Measurements from ENCODE around the gene RSPH3.
"Not testable (repeated sequence)": the region's sequence is repeated elsewhere in the genome, so short reads cannot be mapped to it uniquely, and the experiment has no call there.

DNA sequence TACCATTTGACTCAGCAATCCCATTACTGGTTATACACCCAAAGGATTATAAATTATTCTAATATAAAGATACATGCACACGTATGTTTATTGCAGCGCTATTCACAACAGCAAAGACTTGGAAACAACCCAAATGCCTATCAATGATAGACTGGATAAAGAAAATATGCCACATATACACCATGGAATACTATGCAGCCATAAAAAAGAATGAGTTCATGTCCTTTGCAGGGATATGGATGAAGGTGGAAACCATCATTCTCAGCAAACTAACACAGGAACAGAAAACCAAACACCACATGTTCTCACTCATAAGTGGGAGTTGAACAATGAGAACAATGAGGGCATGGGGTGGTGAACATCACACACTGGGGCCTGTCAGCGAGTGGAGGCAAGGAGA lies 48.0 kb downstream of the RSPH3 start:
- TF ChIP-seq GLIS3 (CRISPR knock-in tag; IDR thresholded peaks at IDR 0.05); ISL1 (CRISPR knock-in tag; IDR thresholded peaks at IDR 0.05); ZC3H10 (CRISPR knock-in tag; IDR thresholded peaks at IDR 0.05); ZFP3 (CRISPR knock-in tag; IDR thresholded peaks at IDR 0.05); TOX (CRISPR knock-in tag; IDR thresholded peaks at IDR 0.05; ENCODE audit: borderline replicate concordance); ARNTL (CRISPR knock-in tag; IDR thresholded peaks at IDR 0.05; ENCODE audit: borderline replicate concordance, low read depth); CSDC2 (CRISPR knock-in tag; IDR thresholded peaks at IDR 0.05); ZFP30 (CRISPR knock-in tag; IDR thresholded peaks at IDR 0.05); RARB (CRISPR knock-in tag; IDR thresholded peaks at IDR 0.05); TCF4 (CRISPR knock-in tag; IDR thresholded peaks at IDR 0.05; ENCODE audit: borderline replicate concordance); OSR1 (CRISPR knock-in tag; IDR thresholded peaks at IDR 0.05); PATZ1 (CRISPR knock-in tag; IDR thresholded peaks at IDR 0.05; ENCODE audit: borderline replicate concordance); ZNF565 (CRISPR knock-in tag; conservative IDR thresholded peaks at IDR 0.05; ENCODE audit: low read depth): not testable (repeated sequence)
- TF ChIP-seq, protein P1, sequence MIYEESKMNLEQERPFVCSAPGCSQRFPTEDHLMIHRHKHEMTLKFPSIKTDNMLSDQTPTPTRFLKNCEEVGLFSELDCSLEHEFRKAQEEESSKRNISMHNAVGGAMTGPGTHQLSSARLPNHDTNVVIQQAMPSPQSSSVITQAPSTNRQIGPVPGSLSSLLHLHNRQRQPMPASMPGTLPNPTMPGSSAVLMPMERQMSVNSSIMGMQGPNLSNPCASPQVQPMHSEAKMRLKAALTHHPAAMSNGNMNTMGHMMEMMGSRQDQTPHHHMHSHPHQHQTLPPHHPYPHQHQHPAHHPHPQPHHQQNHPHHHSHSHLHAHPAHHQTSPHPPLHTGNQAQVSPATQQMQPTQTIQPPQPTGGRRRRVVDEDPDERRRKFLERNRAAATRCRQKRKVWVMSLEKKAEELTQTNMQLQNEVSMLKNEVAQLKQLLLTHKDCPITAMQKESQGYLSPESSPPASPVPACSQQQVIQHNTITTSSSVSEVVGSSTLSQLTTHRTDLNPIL (CRISPR knock-in tag; IDR thresholded peaks at IDR 0.05; ENCODE audit: low read depth): not testable (repeated sequence)

All from SK-N-SH treated with all-trans-retinoic acid at 6 μM for 48 hours (cell line).